Measurements from ENCODE around the gene SLC6A2.

SLC6A2 gene

DNA sequence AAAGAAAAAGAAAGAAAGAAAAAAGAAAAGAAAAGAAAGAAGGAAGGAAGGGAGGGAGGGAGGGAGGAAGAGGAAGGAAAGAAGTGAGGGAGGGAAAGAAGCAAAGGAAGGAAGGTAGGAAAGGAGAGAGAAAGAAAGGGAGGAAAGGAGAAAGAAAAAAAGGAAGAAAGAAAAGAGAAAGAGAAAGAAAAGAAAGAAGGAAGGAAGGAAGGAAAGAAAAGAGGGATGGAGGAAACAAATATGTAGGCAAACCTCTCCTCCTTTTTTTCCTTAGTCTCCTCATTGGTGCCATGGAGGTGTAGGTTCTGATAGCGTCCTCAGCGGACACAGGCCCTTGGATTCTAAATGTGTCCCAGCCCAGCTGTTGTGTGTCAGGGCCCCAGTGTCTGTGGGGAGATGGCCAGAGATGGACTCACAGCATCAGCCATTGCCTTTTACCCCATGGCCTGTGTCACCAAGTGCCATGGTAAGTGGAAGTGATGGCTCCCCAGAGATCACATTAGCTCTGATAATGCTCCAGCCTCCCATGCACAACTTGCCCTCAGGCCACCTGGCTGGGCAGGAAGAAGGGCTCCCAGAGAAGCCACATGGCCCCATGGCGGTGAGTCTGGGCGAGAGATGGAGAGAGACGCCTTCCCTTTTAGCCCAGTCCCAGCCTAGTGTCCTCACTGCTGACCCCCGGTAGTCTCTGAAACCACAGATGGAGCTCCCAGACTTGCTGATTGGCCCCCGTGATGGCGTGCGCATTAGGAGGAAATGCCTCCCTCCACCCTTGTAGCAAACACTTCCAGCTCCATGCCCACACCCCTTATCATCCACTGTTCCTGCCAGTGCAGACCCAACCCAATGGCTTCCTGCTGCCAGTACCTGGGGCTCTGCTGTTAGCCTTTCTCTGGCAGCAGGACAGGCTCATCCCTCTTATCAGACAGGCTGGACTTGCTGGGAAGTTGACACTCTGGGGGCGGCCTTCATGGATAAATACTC lies 3.7 kb upstream of the SLC6A2 start:
- no peak for DNase-seq

DNA sequence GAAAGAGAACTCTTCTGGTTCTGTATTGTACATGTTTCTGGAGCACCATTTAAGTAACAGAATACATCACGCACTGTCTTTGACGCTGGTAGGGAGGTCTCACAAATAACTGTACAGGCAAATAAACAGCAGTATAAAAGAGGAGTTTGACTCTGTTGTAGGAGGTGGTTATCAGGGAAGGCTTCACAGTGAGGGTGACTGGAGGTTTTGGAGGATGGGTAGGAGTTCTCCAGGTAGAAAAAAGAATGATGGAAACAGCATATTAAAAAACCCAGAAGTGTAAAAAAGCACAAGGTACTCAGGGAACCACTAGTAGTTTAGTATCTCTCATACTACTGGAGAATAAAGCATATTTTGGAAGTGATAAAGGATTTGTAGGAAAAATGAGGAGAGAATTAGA lies 2.7 kb upstream of the SLC6A2 start:
- no peak for DNase-seq

DNA sequence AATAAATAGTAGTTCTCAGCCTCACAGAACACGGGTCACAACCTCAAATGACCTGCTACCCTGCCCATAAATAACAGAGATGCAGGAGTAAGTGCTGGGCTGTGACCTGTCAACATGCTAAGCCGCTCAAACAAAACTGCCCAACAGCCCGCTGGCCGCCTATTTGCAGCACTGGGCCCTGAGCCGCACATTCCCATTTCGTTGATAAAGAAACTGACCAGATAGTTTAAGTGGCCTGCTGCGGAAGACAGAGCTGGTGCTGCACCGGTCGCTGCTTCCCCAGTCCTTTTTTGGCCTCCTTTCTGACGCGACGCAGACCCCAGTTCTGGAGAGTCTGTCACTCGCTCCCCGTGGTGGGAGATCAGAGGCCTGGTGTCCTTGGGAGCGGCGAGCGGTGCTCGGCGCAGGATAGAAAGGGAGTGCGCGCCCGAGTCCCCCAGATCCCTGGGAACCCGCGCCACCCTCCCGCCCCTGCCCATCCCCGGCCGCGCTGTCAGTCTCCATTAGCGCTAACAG lies 349 bp upstream of the SLC6A2 start:
- DNase-seq = no peak

DNA sequence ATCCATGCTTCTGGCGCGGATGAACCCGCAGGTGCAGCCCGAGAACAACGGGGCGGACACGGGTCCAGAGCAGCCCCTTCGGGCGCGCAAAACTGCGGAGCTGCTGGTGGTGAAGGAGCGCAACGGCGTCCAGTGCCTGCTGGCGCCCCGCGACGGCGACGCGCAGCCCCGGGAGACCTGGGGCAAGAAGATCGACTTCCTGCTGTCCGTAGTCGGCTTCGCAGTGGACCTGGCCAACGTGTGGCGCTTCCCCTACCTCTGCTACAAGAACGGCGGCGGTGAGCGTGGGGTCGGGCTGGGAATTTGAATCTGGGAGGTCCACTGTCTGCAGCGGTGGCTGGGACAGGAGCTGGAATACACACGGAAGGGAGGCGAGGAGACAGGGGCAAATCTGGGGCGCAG lies 904 bp downstream of the SLC6A2 start:
- no peak for DNase-seq

DNA sequence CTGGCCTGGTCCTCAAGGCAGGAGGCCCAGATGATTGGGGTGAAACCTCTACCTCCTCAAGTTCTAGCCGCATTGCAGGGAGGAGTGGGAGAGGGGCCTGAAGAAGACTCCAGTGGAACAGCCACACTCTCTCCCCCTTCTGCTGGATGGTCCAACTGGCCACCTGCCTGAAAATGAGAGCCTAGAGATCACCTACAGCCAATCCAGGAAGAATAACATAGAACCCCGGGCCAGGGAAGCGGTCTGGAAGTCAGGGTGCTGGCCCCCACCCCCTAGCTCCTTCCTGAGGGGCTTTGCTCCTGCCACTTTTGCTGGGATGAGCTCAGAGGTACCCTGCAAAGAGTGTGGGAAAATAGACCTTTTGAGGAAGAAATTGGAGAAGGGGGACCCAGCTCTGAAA lies 1.8 kb downstream of the SLC6A2 start:
- DNase-seq = no peak

DNA sequence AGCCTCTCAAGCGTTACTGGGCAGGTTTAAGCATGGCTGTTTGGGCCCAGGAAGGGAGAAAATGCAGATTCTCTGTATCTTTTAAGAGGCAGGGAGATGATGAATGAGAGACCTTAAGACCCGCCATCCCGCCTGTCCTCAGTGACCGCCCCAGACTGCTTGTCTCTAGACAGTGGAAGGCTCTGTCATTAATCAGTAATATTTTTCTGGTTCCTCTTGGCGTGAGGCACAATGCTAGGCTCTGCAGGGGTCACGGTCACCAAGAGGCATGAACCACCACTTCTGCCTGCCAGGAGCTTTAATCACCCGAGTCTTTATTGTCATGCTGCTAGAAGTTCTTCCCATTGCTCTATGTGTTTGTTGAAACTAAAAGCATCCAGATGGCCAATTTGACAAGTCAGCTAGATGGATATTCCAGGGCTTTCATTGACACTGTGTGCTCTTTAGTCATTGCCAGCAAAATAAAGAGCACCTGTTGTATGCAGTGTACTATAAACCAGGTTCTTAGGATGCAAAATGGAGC lies 3.2 kb downstream of the SLC6A2 start:
- DNase-seq = no peak

DNA sequence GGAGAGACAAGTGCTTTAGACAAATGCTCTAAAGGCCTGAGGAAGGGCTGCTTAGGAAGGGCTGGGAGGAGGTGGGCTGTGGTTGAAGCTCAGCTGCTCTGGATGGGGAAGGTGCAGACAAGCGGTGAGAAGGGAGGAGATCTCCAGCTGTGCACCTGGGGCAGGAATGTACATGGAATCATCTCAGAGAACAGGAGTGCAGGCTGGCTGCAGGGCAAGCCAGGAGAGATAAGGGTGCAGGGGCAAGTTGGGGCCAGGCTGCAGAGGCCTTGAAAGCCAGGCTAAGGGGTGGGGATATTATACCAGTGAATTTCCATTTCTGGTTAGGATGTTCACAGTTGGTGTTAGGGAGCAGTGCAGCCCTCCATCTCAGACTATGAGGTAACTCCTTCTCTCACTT lies 4.2 kb downstream of the SLC6A2 start:
- no peak for DNase-seq

DNA sequence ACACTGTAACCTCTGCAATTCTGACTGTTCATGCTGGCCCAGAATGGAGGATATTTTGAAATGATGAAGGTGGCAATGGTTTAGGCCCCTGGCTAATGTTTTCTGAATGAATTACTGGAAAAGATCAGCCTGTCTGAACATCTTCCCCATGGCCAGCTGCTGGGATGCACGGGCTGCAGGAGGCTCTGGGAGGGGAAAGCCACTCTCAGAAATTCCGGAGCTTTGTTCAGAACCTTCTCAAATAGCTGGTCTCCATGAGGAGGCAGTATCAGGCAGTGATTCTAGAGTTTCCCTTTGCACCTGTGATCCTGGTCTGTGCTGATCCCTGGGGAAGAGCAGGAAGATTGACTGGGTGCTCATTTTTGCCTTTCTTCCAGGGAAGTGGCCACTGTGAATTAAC lies 5.0 kb downstream of the SLC6A2 start:
- DNase-seq = no peak

DNA sequence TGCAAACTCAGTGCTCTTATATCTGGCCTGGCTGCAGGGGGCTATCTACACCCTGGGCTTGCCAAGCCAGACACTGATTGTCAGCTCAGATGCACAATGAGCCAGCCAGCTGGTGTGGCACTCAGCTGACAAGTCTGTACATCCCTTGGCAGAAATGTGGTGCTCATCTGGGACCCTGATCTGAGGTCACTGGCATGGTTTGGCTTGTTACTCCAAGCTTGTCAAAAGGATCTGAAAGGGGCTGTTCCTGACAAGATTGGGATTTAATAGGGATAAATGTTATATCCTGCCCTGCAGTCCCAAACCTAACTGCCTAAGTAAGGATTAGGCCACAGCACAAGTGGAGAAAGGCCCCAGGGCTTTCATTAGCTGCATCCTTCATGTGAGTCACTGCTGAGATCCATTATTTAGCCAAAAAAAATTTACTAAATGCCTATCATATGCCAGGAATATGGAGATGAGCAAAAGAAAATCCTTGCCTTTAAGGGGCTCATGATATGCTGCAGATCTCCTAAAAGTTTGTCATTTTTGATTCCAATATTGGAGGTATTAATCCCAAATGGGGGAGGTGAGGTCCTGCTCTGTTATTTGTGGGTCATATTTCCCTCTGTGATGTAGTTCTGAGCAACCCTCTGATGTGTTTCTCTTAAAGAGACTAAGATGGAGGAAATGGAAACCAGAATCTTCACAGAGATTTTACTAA lies 6.3 kb downstream of the SLC6A2 start:
- no peak for DNase-seq

DNA sequence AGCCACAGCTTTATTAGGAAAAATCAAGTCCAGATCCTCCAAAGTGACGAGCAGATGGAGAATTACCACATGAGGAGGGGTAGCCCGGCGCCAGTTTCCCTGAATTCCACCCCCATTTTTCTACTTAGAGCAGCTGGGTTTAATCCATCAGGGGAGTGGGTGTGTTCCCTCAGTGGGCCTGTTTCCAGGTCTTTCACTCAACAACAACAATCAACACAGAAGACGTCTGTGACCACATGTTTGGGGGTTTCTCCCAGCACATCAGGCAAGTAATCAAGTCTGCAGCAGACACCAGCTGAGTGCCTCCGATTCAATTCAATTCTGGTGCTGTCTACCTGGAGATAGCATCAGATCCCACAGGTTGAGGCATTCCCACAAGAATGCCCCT lies 6.8 kb downstream of the SLC6A2 start:
- DNase-seq = no peak

DNA sequence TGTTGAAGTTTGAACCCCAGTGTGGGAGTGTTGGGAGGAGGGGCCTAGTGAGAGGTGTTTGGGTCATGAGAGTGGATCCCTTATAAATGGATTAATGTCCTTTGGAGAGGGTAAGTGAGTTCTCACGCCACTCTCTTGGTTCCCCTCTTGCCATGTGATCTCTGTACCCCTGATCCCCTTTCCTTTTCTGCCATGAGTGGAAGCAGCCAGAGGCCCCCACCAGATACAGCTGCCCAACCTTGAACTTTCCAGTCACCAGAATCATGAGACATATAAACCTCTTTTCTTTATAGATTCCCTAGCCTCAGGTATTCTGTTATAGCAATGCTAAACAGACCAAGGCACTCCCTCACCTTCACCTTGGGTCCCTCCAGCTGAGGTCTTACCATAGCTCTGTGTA lies 7.4 kb downstream of the SLC6A2 start:
- DNase-seq = no peak

DNA sequence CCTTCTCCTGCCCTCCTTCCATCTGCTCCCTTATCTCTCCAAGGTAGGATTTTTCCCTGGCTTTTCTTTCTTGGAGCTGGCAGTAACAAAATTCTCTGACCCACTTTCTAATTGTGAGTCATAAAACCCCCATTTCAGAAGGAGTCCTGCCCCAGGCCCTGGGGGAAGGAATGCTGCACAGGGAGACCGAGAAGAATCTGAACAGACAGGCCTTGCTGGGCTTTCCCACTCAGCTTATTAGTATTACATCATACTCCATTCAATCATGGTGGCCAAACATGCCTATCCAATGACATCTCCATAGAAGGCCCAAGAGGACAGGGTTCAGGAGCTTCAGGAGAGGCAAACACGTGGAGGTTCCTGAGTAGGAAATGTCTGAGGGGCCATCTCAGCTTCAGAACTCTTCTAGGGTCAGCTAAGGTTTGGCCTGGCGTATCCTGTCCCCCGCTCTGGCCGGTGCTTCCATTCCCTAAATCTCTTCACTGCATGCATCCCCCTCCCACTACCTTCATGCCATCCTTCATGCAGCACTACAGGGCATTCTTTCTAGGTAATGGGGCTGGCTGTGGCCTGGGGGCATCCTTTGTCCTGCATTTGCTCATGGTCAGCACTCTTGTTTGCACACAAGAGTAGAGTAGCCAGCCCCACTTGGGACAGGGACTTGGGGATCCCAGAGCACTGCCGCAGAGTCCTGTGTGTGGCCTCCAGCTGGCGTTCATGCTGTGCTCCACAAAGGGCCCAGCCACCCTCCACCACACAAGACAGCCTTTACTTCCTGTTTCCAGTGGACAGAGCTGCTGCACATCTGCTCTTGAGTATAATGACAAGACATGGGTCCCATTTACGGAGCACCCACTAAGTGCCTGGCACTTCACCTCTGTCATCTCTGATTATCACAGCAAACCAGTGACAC lies 8.2 kb downstream of the SLC6A2 start:
- DNase-seq = no peak

DNA sequence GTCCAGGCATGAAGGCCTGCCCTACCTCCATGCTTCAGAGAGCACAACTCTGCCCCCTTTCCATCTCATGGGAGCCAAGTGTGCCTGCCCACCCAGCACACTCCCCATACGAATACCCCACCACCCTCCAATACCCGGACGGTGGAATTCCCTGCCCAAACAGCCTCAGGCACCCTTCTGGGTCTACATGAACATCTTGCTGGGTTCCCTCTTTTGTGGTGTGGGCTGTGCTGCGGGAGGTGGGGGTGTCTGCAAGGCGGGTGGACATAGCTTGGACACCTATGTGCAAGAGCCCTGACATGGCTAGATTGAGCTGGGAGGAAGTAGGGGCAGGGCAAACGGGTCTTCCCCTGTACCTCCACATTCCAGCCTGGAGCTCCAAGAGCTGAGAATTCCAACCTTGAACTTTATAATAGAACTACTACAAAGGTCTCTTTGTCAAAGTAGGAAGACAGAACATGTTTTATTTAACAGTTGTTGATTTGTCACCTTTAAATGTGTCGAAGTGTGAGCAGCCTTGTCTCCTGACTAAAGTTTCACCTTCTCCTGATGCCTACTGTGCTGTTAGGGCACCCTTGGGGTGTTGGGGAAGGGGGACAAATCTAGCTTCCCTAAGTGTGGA lies 9.1 kb downstream of the SLC6A2 start:
- DNase-seq = no peak

DNA sequence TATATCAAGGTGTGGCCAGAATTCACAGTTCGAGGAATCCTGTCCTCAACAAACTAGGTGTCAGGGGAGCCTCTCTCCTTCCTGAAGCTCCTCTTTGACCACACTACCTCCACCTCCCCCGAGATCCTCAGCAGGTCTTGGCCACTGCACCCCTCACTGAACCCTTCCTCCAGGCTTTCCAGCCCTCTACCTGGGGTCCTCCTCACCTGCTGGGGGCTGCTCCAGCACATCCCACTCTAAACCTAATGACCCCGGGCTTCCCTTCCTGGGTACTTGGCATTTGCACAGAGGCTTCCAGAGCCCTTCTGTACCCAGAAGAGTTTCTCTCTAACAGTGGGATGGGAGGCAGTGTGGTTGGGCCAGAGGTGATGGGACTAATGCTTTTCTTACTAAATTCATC lies 9.7 kb downstream of the SLC6A2 start:
- no peak for DNase-seq

DNA sequence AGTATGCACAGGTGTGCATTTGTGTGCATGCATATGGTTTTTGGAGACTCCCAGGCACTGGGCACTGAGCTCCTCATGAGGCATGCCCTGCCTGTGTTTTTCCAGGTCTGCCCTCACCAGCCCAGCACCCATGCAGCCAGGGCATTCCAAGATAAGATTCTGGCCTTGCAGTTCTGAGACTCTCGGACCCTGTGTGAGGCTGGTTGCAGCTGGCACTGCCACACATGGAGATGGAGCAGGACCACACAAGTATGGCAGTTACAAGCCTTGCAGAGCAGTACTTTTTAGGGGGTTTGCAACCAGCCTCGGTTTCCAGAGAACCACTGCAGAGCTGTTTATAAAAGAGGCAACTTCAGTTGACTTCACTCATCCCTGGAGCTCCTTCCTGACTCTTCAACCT lies 10.2 kb downstream of the SLC6A2 start:
- DNase-seq = no peak

DNA sequence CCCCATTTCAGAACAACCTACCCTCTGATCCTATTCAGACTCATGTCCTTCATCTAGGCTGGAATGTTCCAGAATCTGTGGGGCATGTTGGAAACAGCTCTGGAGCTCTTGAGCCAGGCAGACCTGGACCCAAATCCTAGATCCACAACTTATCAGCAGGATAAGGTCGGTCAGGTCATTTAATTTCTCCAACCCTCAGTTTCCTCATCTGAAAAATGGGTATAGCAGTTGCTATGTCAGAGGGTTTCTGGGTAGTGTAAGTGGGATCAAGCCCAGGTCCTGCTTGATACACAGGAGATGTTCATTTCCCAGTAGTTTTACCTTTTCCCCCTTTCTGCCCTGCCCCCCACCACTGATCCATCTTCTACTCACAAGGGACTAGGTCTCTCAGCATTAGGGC lies 12.0 kb downstream of the SLC6A2 start:
- DNase-seq = no peak

DNA sequence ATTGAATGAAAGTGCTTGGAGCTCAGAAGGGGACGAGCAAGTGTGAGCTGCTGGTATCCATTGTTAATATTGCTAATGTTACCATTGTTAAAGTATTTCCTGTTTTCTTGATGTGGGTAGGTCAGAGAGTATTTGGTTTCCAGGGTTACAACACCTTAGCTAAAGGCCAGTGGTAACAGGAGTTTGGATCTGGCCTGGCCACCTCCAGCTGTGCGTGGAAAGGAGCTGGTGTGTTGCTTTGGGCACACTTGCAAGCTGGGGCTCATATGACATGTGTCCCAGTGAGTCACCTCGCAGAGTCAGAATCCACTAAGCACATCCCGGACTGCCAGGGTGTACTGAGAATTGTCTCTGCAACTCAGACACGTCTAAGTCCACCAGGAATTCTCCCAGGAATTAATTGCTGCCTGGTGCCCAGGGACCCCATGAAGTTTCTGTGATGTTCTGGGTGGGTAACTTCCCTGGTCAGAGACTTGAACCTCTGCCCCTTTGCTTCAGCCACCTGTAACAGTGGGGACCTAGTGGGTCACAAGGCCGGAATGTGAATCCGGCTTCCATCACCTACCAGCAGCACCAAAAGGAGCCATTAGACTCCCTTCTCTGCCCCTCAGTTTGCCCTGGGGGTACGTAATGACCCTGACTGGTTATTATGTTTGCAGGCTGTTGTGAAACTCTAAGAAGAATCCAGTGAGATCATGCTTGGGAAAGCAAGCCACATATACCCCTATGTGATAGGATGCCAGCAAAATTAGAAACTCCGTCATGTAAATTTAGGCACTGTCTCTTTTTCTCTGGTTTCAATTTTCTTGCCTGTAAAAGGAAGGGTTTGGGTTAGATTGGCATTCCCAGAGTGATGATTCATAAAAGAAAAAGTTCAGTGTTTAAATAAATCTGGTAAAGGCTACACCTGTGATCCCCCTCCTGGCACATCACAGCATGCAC lies 12.8 kb downstream of the SLC6A2 start:
- no peak for DNase-seq

DNA sequence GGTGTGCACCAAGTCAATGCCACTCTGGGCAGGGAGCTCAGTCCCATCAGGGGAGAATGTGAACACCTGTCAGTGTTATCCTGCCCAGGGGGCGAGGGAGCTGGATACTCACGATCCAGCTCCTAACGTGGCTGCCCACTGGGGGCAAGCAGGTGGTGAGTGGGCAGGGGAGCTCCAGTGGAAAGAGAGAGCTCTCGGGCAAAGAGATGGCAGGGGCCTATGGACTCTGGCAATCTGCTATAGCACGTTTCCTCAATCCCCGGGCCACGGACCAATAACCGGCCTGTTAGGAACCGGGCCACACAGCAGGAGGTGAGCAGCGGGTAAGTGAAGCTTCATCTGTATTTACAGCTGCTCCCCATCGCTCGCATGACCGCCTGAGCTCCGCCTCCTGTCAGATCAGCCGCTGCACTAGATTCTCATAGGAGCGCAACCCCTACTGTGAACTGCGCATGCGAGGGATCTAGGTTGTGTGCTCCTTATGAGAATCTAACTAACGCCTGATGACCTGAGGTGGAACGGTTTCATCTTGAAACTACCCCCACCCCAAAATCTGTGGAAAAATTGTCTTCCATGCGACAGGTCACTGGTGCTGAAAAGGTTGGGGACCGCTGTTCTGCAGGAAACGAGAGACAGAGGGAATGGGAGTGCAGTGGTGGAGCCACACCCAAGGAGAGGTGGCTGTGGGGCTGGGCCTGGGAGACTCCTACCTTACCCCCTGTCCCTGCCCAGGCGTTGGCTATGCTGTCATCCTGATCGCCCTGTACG lies 15.6 kb downstream of the SLC6A2 start:
- no peak for DNase-seq

DNA sequence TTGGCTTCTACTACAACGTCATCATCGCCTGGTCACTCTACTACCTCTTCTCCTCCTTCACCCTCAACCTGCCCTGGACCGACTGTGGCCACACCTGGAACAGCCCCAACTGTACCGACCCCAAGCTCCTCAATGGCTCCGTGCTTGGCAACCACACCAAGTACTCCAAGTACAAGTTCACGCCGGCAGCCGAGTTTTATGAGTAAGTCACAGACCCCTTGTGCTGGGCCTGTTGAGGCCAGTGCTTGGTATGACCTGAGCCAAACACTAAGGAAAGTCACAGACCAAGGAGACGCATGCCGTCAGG lies 16.1 kb downstream of the SLC6A2 start:
- no peak for DNase-seq

DNA sequence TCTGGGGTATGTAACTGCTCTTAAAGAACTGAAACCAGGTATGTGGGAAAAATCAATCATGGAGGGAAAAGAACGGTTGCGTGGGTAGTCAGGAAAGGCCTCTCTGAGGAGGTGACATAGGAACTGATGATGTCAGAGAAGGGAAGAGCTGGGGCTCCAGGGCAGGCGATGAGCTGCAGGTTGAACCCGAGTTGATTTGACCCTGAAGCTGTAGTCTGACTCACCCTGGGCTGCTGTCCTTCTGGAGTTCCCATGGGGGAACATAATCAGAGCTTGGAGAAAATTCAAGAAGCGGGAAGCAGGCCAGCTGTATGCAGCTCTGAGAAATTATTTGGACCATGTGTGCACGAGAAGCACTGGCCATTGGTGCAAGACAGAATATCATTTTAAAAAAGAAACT lies 16.7 kb downstream of the SLC6A2 start:
- no peak for DNase-seq
